HEK293T (cell line): Measurements from ENCODE around the gene BAHD1.
A peak's percentile ranks its signal among the peaks of the same experiment; 100 is the strongest.

Experiments
- CTCF ChIA-PET: fragments of 350-600 bp; formaldehyde crosslinking; extraction: SDS; loops from one replicate; lab custom pipeline; 2021; ENCODE audit warnings: antibody characterized with exemption, inconsistent platforms; lab: Yijun Ruan, JAX
- POLR2A ChIA-PET: fragments of 350-600 bp; formaldehyde crosslinking; extraction: SDS; loops from one replicate; lab custom pipeline; 2020; ENCODE audit warnings: antibody characterized with exemption, inconsistent platforms; lab: Yijun Ruan, JAX
- DNase-seq: peaks from one replicate; pipeline ENCODE4 v3.0.0; 2012; ENCODE audit warnings: mixed read lengths; ENCODE audit errors: extremely low spot score
- ARNT ChIP-seq: fragments of 450-650 bp; IDR thresholded peaks from 2 replicates; pipeline ENCODE4 v1.6.1; 2017; ENCODE audit warnings: mild to moderate bottlenecking
- BHLHE40 ChIP-seq: fragments of 450-650 bp; IDR thresholded peaks from 2 replicates; pipeline ENCODE4 v1.6.1; 2016; ENCODE audit warnings: mild to moderate bottlenecking, moderate library complexity, borderline replicate concordance
- CTBP1 ChIP-seq: fragments of 450-650 bp; IDR thresholded peaks from 2 replicates; pipeline ENCODE4 v1.6.1; 2016; ENCODE audit warnings: borderline replicate concordance
- ELF4 ChIP-seq: fragments of 450-650 bp; IDR thresholded peaks from 2 replicates; pipeline ENCODE4 v1.6.1; 2017; ENCODE audit warnings: antibody characterized with exemption
- FOXA1 ChIP-seq: fragments of 450-650 bp; IDR thresholded peaks from 2 replicates; pipeline ENCODE4 v1.6.1; 2016; ENCODE audit warnings: mild to moderate bottlenecking
- FOXK2 ChIP-seq: fragments of 450-650 bp; IDR thresholded peaks from 2 replicates; pipeline ENCODE4 v1.6.1; 2016; ENCODE audit warnings: mild to moderate bottlenecking
- FOXM1 ChIP-seq: fragments of 450-650 bp; IDR thresholded peaks from 2 replicates; pipeline ENCODE4 v1.6.1; 2017; ENCODE audit warnings: mild to moderate bottlenecking, borderline replicate concordance
- HDGF ChIP-seq: fragments of 450-650 bp; IDR thresholded peaks from 2 replicates; pipeline ENCODE4 v1.6.1; 2017; ENCODE audit warnings: antibody characterized with exemption, borderline replicate concordance
- L3MBTL2 ChIP-seq: fragments of 450-650 bp; conservative IDR thresholded peaks from 2 replicates; pipeline ENCODE4 v1.6.1; 2016; ENCODE audit warnings: mild to moderate bottlenecking
- LEF1 ChIP-seq: fragments of 450-650 bp; IDR thresholded peaks from 2 replicates; pipeline ENCODE4 v1.6.1; 2017; ENCODE audit warnings: mild to moderate bottlenecking, borderline replicate concordance
- NFRKB ChIP-seq: fragments of 450-650 bp; IDR thresholded peaks from 2 replicates; pipeline ENCODE4 v1.6.1; 2016; ENCODE audit warnings: mild to moderate bottlenecking, moderate library complexity
- SP1 ChIP-seq: fragments of 450-650 bp; IDR thresholded peaks from 2 replicates; pipeline ENCODE4 v1.6.1; 2017
- SUZ12 ChIP-seq: fragments of 450-650 bp; IDR thresholded peaks from 2 replicates; pipeline ENCODE4 v1.6.1; 2016; ENCODE audit warnings: mild to moderate bottlenecking
- TARDBP ChIP-seq: fragments of 450-650 bp; IDR thresholded peaks from 2 replicates; pipeline ENCODE4 v1.6.1; 2016
- ZNF384 ChIP-seq: fragments of 450-650 bp; IDR thresholded peaks from 2 replicates; pipeline ENCODE4 v1.6.1; 2016
- TF ChIP-seq, protein P1 (sequence below): fragments of 450-650 bp; IDR thresholded peaks from 2 replicates; pipeline ENCODE4 v1.6.1; 2016

Gene BAHD1

DNA sequence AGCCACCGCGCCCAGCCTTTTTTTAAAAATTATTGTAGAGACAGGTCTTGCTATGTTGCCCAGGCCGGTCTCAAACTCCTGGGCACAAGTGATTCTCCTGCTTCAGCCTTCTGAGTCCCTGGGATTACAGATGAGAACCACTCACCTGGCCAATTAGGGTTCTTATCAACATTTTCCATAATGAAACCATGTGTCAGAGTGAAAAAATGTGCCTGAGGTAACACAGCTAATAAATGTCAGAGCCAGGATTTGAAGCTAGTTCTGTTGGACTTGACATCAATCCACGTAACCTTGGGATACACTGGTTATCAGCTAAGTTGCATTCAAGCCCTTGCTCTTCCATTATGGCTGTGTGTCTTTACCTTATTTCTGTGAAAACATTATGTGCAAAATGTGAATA, 59.2 kb downstream of the BAHD1 start:
- CTCF ChIA-PET = interaction anchor here (0.5 kb wide), 1 partner anchor 12 kb away, joined by 3 read pairs; no protein-coding TSS in a partner anchor
- TF ChIP-seq, protein P1, sequence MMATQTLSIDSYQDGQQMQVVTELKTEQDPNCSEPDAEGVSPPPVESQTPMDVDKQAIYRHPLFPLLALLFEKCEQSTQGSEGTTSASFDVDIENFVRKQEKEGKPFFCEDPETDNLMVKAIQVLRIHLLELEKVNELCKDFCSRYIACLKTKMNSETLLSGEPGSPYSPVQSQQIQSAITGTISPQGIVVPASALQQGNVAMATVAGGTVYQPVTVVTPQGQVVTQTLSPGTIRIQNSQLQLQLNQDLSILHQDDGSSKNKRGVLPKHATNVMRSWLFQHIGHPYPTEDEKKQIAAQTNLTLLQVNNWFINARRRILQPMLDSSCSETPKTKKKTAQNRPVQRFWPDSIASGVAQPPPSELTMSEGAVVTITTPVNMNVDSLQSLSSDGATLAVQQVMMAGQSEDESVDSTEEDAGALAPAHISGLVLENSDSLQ = no peak
- TF ChIP-seq ELF4 (no peak), SP1 (no peak), FOXK2 (no peak), NFRKB (no peak), TARDBP (no peak), ZNF384 (no peak)
- DNase-seq = no peak
- POLR2A ChIA-PET = no interaction called here

DNA sequence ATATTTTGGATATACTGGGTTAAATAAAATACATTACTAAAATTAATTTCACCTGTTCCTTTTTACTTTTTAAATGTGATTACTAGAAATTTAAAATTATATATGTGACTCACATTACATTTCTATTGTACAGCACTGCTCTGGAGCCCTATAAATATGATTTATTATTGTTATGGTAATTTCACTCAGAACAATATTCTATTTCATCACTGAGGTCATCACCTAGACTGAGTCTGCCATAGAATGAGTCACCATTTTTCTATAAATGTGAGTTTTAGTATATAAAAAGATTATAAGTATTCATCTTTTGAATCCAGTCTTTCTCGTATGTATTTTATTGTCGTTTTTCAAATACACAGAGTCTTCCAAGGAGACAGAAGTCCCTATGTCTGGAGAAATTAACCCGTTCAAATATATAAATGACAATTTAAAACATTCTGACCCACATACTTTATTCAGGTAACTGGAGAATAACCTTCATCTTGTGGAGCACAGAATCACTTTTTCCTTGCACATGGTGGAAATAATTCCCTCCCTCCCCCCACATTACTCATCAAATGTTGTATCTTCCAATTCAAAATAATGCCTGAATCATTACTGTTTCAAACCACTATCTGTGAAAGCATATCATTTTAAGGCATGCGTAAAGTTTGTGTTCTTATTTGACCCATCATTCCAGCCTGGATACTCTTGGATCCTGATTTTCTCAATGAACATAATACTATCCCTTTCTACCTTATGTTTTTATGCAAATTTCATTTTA, 60.0 kb downstream of the BAHD1 start:
- TF ChIP-seq ZNF384 = no peak
- TF ChIP-seq ELF4 = no peak
- TF ChIP-seq NFRKB = no peak
- TF ChIP-seq FOXK2 = no peak
- TF ChIP-seq CTBP1 = no peak
- TF ChIP-seq ARNT = no peak
- no peak for TF ChIP-seq FOXM1
- TF ChIP-seq FOXA1 = no peak
- no peak for TF ChIP-seq L3MBTL2
- no peak for TF ChIP-seq SUZ12
- TF ChIP-seq HDGF = no peak
- TF ChIP-seq, protein P1 = no peak
- TF ChIP-seq SP1 = no peak
- no peak for TF ChIP-seq LEF1
- no peak for TF ChIP-seq BHLHE40
- TF ChIP-seq TARDBP = no peak
- no peak for DNase-seq
- CTCF ChIA-PET = no interaction called here
- POLR2A ChIA-PET = no interaction called here

DNA sequence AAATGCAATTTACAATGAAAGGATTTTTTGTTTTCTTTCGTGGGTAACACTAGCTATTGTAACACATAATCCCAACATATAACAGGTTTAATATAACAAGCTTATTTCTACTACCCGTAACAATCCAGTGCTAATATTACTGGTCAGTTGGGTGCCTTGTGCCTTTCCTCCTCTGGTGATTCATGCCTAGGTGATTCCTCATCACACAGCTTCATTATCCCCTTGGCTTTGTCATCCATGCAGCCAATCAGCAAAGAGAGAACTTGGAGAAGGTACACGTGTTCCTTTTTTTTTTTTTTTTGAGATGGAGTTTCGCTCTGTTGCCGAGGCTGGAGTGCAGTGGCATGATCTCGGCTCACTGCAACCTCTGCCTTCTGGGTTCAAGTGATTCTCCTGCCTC, 60.7 kb downstream of the BAHD1 start:
- POLR2A ChIA-PET = interaction anchor here (1.2 kb wide), 1 partner anchor 68 kb away, joined by 3 read pairs; the partner anchor contains the start of gene RPUSD2
- TF ChIP-seq NFRKB = no peak
- TF ChIP-seq FOXM1 = no peak
- no peak for TF ChIP-seq SUZ12
- TF ChIP-seq TARDBP = no peak
- TF ChIP-seq FOXA1 = no peak
- no peak for TF ChIP-seq CTBP1
- no peak for TF ChIP-seq ZNF384
- TF ChIP-seq SP1 = no peak
- no peak for TF ChIP-seq FOXK2
- TF ChIP-seq BHLHE40 = no peak
- TF ChIP-seq L3MBTL2 = no peak
- TF ChIP-seq, protein P1 = no peak
- TF ChIP-seq ELF4 = no peak
- no peak for TF ChIP-seq LEF1
- no peak for TF ChIP-seq HDGF
- no peak for TF ChIP-seq ARNT
- CTCF ChIA-PET = no interaction called here
- DNase-seq = no peak

DNA sequence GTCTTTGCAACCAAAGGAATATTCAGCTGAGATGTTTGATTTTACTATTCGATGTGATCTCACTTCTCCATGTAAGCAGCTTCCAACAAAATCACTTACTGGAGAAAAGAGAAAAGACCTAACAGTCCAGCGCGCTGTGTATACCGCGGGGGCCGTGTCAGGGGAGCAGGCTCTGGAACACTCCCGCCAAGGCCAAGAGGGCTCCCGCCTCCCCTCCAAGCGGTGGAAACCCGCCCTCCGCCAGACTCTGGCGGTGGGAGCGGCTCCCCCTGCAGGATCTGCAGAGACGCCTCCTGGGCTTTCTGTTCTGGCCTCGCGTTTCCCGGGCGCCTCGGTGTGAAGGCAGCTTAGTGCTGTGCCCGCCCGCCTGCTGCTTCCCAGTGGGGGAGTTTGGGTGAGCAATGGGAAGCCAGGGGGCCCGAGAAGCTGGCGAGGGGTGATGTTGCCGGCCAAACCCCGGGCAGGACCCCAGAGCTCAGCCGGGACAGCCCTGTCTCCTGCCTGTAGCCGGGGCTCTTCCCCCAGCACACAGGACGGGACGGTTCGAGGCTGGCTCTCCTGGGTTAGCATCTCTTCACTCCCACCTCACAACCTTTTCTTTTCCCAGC, 66.3 kb downstream of the BAHD1 start:
- ChIA-PET CTCF (interaction anchor here (0.6 to 0.8 kb wide), 2 partner anchors 12 to 281 kb away, joined by 3 read pairs; no protein-coding TSS in a partner anchor), POLR2A (interaction anchor here (0.7 to 2.1 kb wide), 4 partner anchors 30 to 67 kb away, joined by 3 to 7 read pairs (median 3); partner anchors contain the start of genes BAHD1 and RPUSD2)
- TF ChIP-seq CTBP1 (no peak), L3MBTL2 (peak; percentile 55; the same call in 1 of the 2 replicates)
- peak; percentile 81 for DNase-seq

DNA sequence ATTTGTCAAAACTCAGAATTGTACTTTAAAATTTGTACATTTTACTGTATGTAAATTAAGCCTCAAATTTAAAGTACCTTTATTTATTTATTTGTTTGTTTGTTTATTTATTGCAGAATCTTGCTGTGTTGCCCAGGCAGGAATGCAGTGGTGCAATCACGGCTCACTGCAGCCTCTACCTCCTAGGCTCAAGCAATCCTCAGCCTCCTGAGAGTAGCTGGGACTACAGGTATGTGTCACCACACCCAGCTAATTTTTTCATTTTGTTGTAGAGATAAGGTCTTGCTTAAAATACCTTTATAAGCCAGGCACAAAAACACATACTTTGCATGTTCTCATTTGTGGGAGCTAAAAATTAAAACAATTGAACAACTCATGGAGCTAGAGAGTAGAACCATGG, 67.5 kb downstream of the BAHD1 start:
- no peak for TF ChIP-seq ELF4
- TF ChIP-seq TARDBP = no peak
- TF ChIP-seq, protein P1 = no peak
- TF ChIP-seq HDGF = no peak
- no peak for TF ChIP-seq FOXK2
- TF ChIP-seq L3MBTL2 = no peak
- TF ChIP-seq SUZ12 = no peak
- no peak for TF ChIP-seq FOXM1
- TF ChIP-seq NFRKB = no peak
- no peak for TF ChIP-seq ZNF384
- TF ChIP-seq BHLHE40 = no peak
- no peak for TF ChIP-seq ARNT
- TF ChIP-seq FOXA1 = no peak
- no peak for TF ChIP-seq CTBP1
- no peak for TF ChIP-seq LEF1
- TF ChIP-seq SP1 = no peak
- no peak for DNase-seq
- ChIA-PET CTCF (interaction anchor here (1.0 to 1.5 kb wide), 2 partner anchors 12 to 81 kb away, joined by 3 to 5 read pairs; no protein-coding TSS in a partner anchor), POLR2A (interaction anchor here (2.1 kb wide), 1 partner anchor 61 kb away, joined by 7 read pairs; the partner anchor contains the start of gene RPUSD2)
